Skeletal muscle tissue (tissue), 2 donors: Measurements from ENCODE around the gene BCL10. TPM values are rescaled to one million over a fixed set of nuclear protein-coding genes. Genes with fewer than 3 reads are reported as not detected.

Experiments
- small RNA-seq: library from RNA; depleted of rRNA; stranded (forward); fragments of <200 nt; gene quantifications from one replicate; pipeline ENCODE3, GENCODE V24; 2014
- total RNA-seq: library from RNA; depleted of rRNA; stranded (reverse); fragments of >200 nt; gene quantifications from one replicate; pipeline ENCODE4 v1.2.3, GENCODE V29; 2014

BCL10 gene
- total RNA-seq, 1 donor from 2014 or later: 15.7 TPM

Small RNAs within 50 kb of the gene (small RNA-seq; reads per million reads assigned to genes)
- not detected for gene RF00019

Other genes starting within 250 kb of the BCL10 start
- 0.52 TPM for gene MCOLN3, start 228.1 kb downstream of the BCL10 start, total RNA-seq
- 5.2 TPM for gene SYDE2, start 75.6 kb downstream of the BCL10 start, total RNA-seq
- gene C1orf52, start 17.0 kb downstream of the BCL10 start, total RNA-seq: 6.3 TPM
- 12.0 TPM for gene DDAH1, start 188.5 kb upstream of the BCL10 start, total RNA-seq